Tibial nerve (tissue), 4 donors: ENCODE results near the gene FAM193A.

ENCODE experiments used
- EP300 ChIP-seq, 2 donors: sonication (generic); formaldehyde crosslinking; IDR thresholded peaks; one replicate each; pipeline ENCODE4 v1.6.1; 2017; ENCODE audit warnings: antibody characterized with exemption in 2 of 2, mild to moderate bottlenecking in 1 of 2
- POLR2A ChIP-seq, 2 donors: fragments of 450-650 bp; IDR thresholded peaks; one replicate each; pipeline ENCODE4 v1.6.1; 2017; ENCODE audit warnings: antibody characterized with exemption in 2 of 2, mild to moderate bottlenecking in 2 of 2, moderate library complexity in 2 of 2
- TF ChIP-seq, protein P1 (sequence below), 5 experiments: fragments of 200-600 bp in 3 of 5; fragments of 450-650 bp in 2 of 5; sonication (generic) in 3 of 5; IDR thresholded peaks; one replicate each; pipeline ENCODE4 v1.5.1; 2016 to 2019; ENCODE audit warnings: antibody characterized with exemption in 5 of 5, mild to moderate bottlenecking in 3 of 5, moderate library complexity in 2 of 5

DNA sequence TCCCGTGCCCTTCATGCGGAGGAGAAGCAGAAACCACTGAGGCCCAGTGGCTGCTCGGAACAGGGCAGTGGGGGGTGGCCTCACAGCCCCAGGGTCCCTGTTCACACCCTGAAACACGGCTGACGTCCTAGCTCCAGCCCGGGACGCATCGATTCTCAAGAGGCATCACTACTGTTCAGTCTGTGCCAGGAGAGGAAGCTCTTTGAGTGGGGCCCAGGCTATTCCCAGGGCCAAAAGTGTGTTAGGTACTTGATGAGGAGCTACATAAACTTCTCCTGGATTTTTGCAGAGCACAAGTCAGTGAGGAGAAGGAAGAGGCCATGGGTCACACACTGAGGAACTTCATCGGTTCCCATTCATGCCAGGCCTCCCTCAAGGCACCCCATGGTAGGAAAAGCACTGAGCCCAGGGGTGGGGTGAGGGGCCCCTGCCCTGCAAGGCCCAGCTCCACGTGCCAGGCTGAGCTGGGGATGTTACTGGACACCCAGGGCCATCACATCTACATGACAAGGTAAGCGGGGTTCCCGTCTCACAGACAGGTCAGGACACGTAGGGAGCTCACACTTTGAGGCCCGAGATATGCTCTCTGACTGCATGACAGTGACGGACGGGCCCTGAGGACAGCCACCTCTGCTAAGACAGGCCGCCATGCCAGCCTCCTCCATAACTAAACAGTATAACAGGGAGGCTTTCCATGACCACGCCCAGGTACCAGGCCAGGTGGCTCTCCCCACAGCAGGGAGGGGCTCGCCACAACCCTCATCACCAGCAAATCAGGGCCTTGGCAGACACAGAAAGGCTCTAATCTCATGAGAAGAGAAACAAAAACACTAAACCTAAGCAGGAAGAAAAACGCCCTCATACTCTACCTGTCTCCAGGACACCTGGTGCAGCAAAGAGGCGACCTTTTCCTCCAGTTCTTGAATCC, 207.3 kb downstream of the FAM193A start:
- TF ChIP-seq, protein P1, sequence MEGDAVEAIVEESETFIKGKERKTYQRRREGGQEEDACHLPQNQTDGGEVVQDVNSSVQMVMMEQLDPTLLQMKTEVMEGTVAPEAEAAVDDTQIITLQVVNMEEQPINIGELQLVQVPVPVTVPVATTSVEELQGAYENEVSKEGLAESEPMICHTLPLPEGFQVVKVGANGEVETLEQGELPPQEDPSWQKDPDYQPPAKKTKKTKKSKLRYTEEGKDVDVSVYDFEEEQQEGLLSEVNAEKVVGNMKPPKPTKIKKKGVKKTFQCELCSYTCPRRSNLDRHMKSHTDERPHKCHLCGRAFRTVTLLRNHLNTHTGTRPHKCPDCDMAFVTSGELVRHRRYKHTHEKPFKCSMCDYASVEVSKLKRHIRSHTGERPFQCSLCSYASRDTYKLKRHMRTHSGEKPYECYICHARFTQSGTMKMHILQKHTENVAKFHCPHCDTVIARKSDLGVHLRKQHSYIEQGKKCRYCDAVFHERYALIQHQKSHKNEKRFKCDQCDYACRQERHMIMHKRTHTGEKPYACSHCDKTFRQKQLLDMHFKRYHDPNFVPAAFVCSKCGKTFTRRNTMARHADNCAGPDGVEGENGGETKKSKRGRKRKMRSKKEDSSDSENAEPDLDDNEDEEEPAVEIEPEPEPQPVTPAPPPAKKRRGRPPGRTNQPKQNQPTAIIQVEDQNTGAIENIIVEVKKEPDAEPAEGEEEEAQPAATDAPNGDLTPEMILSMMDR (IDR thresholded peaks at IDR 0.05), result no peak
- TF ChIP-seq POLR2A (IDR thresholded peaks at IDR 0.05), result no peak
- no peak for TF ChIP-seq EP300 (IDR thresholded peaks at IDR 0.05)
